Body of pancreas (tissue), 4 donors: Measurements from ENCODE around the gene TYROBP.

Experiments
- POLR2A ChIP-seq, 3 donors: fragments of 450-650 bp; IDR thresholded peaks; one replicate each; pipeline ENCODE4 v1.6.1; 2016; ENCODE audit warnings: antibody characterized with exemption in 3 of 3, mild to moderate bottlenecking in 2 of 3
- TF ChIP-seq, protein P1 (sequence below), 7 experiments: fragments of 450-650 bp in 4 of 7; fragments of 200-600 bp in 3 of 7; sonication (generic) in 3 of 7; IDR thresholded peaks; one replicate each; pipeline ENCODE4 v1.5.1; 2016 to 2019; ENCODE audit warnings: antibody characterized with exemption in 7 of 7

DNA sequence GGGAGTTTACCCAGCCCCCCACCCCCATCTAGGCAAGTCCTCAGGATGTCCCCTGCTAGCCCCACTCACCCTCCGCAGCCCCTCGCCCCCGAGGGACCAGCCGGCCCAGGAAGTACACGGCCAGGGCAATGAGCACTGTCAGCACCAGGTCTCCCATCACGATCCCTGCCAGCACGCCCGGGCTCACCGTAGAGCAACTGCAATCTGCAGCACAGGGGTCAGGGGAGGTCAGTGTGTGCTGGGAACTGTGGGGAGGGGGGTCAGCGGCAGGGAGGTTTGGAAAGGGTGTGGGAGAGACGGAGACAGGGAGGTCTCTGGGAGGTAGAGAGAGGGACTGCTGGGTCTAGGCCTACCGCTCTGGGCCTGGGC is 734 bp downstream of the TYROBP start:
- TF ChIP-seq, protein P1, sequence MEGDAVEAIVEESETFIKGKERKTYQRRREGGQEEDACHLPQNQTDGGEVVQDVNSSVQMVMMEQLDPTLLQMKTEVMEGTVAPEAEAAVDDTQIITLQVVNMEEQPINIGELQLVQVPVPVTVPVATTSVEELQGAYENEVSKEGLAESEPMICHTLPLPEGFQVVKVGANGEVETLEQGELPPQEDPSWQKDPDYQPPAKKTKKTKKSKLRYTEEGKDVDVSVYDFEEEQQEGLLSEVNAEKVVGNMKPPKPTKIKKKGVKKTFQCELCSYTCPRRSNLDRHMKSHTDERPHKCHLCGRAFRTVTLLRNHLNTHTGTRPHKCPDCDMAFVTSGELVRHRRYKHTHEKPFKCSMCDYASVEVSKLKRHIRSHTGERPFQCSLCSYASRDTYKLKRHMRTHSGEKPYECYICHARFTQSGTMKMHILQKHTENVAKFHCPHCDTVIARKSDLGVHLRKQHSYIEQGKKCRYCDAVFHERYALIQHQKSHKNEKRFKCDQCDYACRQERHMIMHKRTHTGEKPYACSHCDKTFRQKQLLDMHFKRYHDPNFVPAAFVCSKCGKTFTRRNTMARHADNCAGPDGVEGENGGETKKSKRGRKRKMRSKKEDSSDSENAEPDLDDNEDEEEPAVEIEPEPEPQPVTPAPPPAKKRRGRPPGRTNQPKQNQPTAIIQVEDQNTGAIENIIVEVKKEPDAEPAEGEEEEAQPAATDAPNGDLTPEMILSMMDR (IDR thresholded peaks at IDR 0.05) = no peak
- no peak for TF ChIP-seq POLR2A (IDR thresholded peaks at IDR 0.05)
